VCaP (cell line): ENCODE results near the gene FIGN.

Experiments used
- H3K27ac ChIP-seq: fragments of 450-650 bp; 2 replicates; pipeline ENCODE4 v1.5.1; 2017
- CTCF ChIP-seq: fragments of 450-650 bp; conservative IDR thresholded peaks from 2 replicates; pipeline ENCODE4 v1.5.1; 2017; ENCODE audit warnings: mild to moderate bottlenecking, moderate library complexity

Gene FIGN

GRCh38 chr2:163640542-163641193 is 95.1 kb downstream of the FIGN start:
- TF ChIP-seq CTCF, result no peak
- H3K27ac ChIP-seq, result no peak overlapping the region

GRCh38 chr2:163637871-163638270 is 97.9 kb downstream of the FIGN start:
- no peak for TF ChIP-seq CTCF
- H3K27ac ChIP-seq, result no peak overlapping the region

GRCh38 chr2:163633291-163633690 is 102.5 kb downstream of the FIGN start:
- no peak for TF ChIP-seq CTCF
- no peak overlapping the region for H3K27ac ChIP-seq

- no peak for TF ChIP-seq CTCF
These were observed 105.0 kb downstream of the FIGN start for GRCh38 chr2:163630836-163631235.

GRCh38 chr2:163626639-163627109 is 109.1 kb downstream of the FIGN start:
- H3K27ac ChIP-seq, result no peak overlapping the region
- no peak for TF ChIP-seq CTCF

More at GRCh38 chr2:163630836-163631235, 105.0 kb downstream of the FIGN start:
- H3K27ac ChIP-seq, result no peak overlapping the region

- no peak overlapping the region for H3K27ac ChIP-seq
- no peak for TF ChIP-seq CTCF
These were observed 109.6 kb downstream of the FIGN start for GRCh38 chr2:163626208-163626607.

GRCh38 chr2:163625632-163626031 is 110.2 kb downstream of the FIGN start:
- TF ChIP-seq CTCF, result no peak
- H3K27ac ChIP-seq, result no peak overlapping the region
